GM19240 (cell line): ENCODE results near the gene GPR33.
"Not testable (repeated sequence)": the region's sequence is repeated elsewhere in the genome, so short reads cannot be mapped to it uniquely, and the experiment has no call there.

Source experiments
- DNase-seq: peaks from one replicate; pipeline ENCODE4 v3.0.0; 2011; ENCODE audit warnings: low spot score; ENCODE audit not compliant: insufficient read length

Gene GPR33

GRCh38 chr14:31461545-31461944 is 26.3 kb downstream of the GPR33 start:
- no peak for DNase-seq

GRCh38 chr14:31457665-31458659 is 29.9 kb downstream of the GPR33 start:
- no peak for DNase-seq

- peak; percentile 77 for DNase-seq
These were observed 30.8 kb downstream of the GPR33 start, which contains the start of gene DTD2 for GRCh38 chr14:31456841-31457664. DTD2 (minus strand) TSS chr14:31457506; CDS start chr14:31457393, 113 bp downstream.

- no peak for DNase-seq
These were observed 37.7 kb downstream of the GPR33 start for GRCh38 chr14:31449971-31450610.

- no peak for DNase-seq
These were observed 38.7 kb downstream of the GPR33 start for GRCh38 chr14:31449136-31449535.

GRCh38 chr14:31445703-31446102 is 42.1 kb downstream of the GPR33 start:
- no peak for DNase-seq

GRCh38 chr14:31442284-31442683 is 45.6 kb downstream of the GPR33 start:
- no peak for DNase-seq

- no peak for DNase-seq
These were observed 46.3 kb downstream of the GPR33 start for GRCh38 chr14:31441273-31442111.

GRCh38 chr14:31440280-31440679 is 47.6 kb downstream of the GPR33 start:
- DNase-seq = no peak

- no peak for DNase-seq
These were observed 48.3 kb downstream of the GPR33 start for GRCh38 chr14:31439561-31439960.

GRCh38 chr14:31437045-31437691 is 50.7 kb downstream of the GPR33 start:
- DNase-seq = not testable (repeated sequence)

- DNase-seq = no peak
These were observed 52.6 kb downstream of the GPR33 start for GRCh38 chr14:31435276-31435675.
